GM18502 (cell line): Measurements from ENCODE around the gene BCAT1.
"Not testable (repeated sequence)": the region's sequence is repeated elsewhere in the genome, so short reads cannot be mapped to it uniquely, and the experiment has no call there.

ENCODE experiments used
- ATAC-seq: cut with Tn5 transposase; IDR thresholded peaks from one replicate; pipeline ENCODE4 v1.9.1; 2021; ENCODE audit warnings: mild to moderate bottlenecking; ENCODE audit not compliant: unreplicated experiment, poor library complexity

Gene BCAT1

GRCh38 chr12:24931666-24932405, 17.1 kb downstream of the BCAT1 start:
- peak; percentile 95 for ATAC-seq

GRCh38 chr12:24929953-24930352, 18.9 kb downstream of the BCAT1 start:
- no peak for ATAC-seq

- not testable (repeated sequence) for ATAC-seq
Measured at GRCh38 chr12:24928533-24929306, 20.2 kb downstream of the BCAT1 start.

GRCh38 chr12:24928131-24928530, 20.8 kb downstream of the BCAT1 start:
- ATAC-seq = no peak

- ATAC-seq = not testable (repeated sequence)
Measured at GRCh38 chr12:24926080-24926479, 22.8 kb downstream of the BCAT1 start.

- peak; percentile 54 for ATAC-seq
Measured at GRCh38 chr12:24922090-24922489, 26.8 kb downstream of the BCAT1 start.

GRCh38 chr12:24921251-24922038, 27.5 kb downstream of the BCAT1 start:
- no peak for ATAC-seq

- ATAC-seq = no peak
Measured at GRCh38 chr12:24920141-24920540, 28.8 kb downstream of the BCAT1 start.

- no peak for ATAC-seq
Measured at GRCh38 chr12:24919346-24920001, 29.4 kb downstream of the BCAT1 start.

- ATAC-seq = no peak
Measured at GRCh38 chr12:24918596-24918995, 30.3 kb downstream of the BCAT1 start.

GRCh38 chr12:24915501-24915900, 33.4 kb downstream of the BCAT1 start:
- ATAC-seq = no peak

GRCh38 chr12:24913953-24914352, 34.9 kb downstream of the BCAT1 start:
- no peak for ATAC-seq

GRCh38 chr12:24913130-24913529, 35.8 kb downstream of the BCAT1 start:
- ATAC-seq = no peak

- ATAC-seq = no peak
Measured at GRCh38 chr12:24911271-24911791, 37.6 kb downstream of the BCAT1 start.

GRCh38 chr12:24910192-24910591, 38.7 kb downstream of the BCAT1 start:
- ATAC-seq = not testable (repeated sequence)

GRCh38 chr12:24909667-24910066, 39.2 kb downstream of the BCAT1 start:
- ATAC-seq = no peak

- ATAC-seq = no peak
Measured at GRCh38 chr12:24907464-24907863, 41.4 kb downstream of the BCAT1 start.

- no peak for ATAC-seq
Measured at GRCh38 chr12:24906141-24906540, 42.8 kb downstream of the BCAT1 start.

- no peak for ATAC-seq
Measured at GRCh38 chr12:24905431-24905830, 43.5 kb downstream of the BCAT1 start.

- no peak for ATAC-seq
Measured at GRCh38 chr12:24904871-24905270, 44.0 kb downstream of the BCAT1 start.
